K562 (cell line): Measurements from ENCODE around the gene LTN1. TPM values are rescaled to one million over a fixed set of nuclear protein-coding genes. Genes with fewer than 3 reads are reported as not detected.

ENCODE experiments used
- HIVEP1 ChIP-seq: fragments of 250-450 bp; sonication (Bioruptor Pico); IDR thresholded peaks from 2 replicates; pipeline ENCODE4 v1.4.0; 2020; ENCODE audit warnings: mild to moderate bottlenecking
- HLTF ChIP-seq: fragments of 450-650 bp; IDR thresholded peaks from 2 replicates; pipeline ENCODE4 v1.6.1; 2016
- HNRNPL ChIP-seq: fragments of 200-400 bp; formaldehyde crosslinking; IDR thresholded peaks from 2 replicates; pipeline ENCODE4 v1.6.1; 2017; ENCODE audit warnings: low read depth, mild to moderate bottlenecking, low read length
- LEF1 ChIP-seq: fragments of 450-650 bp; IDR thresholded peaks from 2 replicates; pipeline ENCODE4 v1.6.1; 2016; ENCODE audit warnings: mild to moderate bottlenecking
- MECOM ChIP-seq: fragments of 250-450 bp; sonication (Bioruptor Pico); IDR thresholded peaks from 2 replicates; pipeline ENCODE4 v1.8.0; 2022; ENCODE audit warnings: inconsistent platforms
- PHF21A ChIP-seq: fragments of 450-650 bp; IDR thresholded peaks from 2 replicates; pipeline ENCODE4 v1.6.1; 2017; ENCODE audit warnings: low read depth, borderline replicate concordance
- RFX7 ChIP-seq: fragments of 250-450 bp; sonication (Bioruptor Pico); IDR thresholded peaks from 2 replicates; pipeline ENCODE4 v1.5.1; 2021; ENCODE audit warnings: mild to moderate bottlenecking
- ZNF133 ChIP-seq: fragments of 250-450 bp; sonication (Bioruptor Pico); IDR thresholded peaks from 2 replicates; pipeline ENCODE4 v1.4.0; 2020; ENCODE audit warnings: mild to moderate bottlenecking
- polyA plus RNA-seq, 8 experiments: library from polyadenylated mRNA; depleted of rRNA in 4 of 8; stranded (reverse) in 5 of 8; unstranded in 3 of 8; fragments of >200 nt; fragmentation: Nextera tagmentation in 2 of 8; fragmentation: Illumina TruSeq in 1 of 8; extraction: Ambion mirVana in 2 of 8; extraction: Trizol in 1 of 8; gene quantifications; 2 replicates each; pipeline versions ENCODE4 v1.2.1 to v1.2.3, GENCODE V29; 2011 to 2014; ENCODE audit warnings: inconsistent platforms in 1 of 8, missing spikeins in 1 of 8
- total RNA-seq, 7 experiments: library from RNA; depleted of rRNA in 6 of 7; stranded (reverse); fragments of >200 nt in 6 of 7; fragmentation: Illumina TruSeq in 2 of 7; extraction: Trizol in 2 of 7; gene quantifications; 2 replicates each; pipeline versions ENCODE4 v1.2.1 to v1.2.3, GENCODE V29; 2011 to 2021; ENCODE audit warnings: low replicate concordance in 1 of 7
- TF ChIP-seq, protein P1 (sequence below): sonication (generic); formaldehyde crosslinking; IDR thresholded peaks from 2 replicates; pipeline ENCODE4 v1.8.1; 2023; ENCODE audit warnings: mild to moderate bottlenecking, missing genetic modification reagents
- TF ChIP-seq, protein P2 (sequence below): fragments of 450-650 bp; conservative IDR thresholded peaks from 2 replicates; pipeline ENCODE4 v1.6.1; 2016; ENCODE audit warnings: missing genetic modification characterization, low read depth, mild to moderate bottlenecking, control low read depth, missing compliant biosample characterization
- TF ChIP-seq, protein P3 (sequence below): fragments of 450-650 bp; IDR thresholded peaks from 2 replicates; pipeline ENCODE4 v1.6.1; 2016; ENCODE audit warnings: mild to moderate bottlenecking, moderate library complexity

Gene LTN1
- total and polyA plus RNA-seq, 9 of the 15 experiments (the other 6 are each of a cell fraction or from before 2014, with no cell fraction given) = 15.7 to 49.6 (median 28.7) TPM

DNA sequence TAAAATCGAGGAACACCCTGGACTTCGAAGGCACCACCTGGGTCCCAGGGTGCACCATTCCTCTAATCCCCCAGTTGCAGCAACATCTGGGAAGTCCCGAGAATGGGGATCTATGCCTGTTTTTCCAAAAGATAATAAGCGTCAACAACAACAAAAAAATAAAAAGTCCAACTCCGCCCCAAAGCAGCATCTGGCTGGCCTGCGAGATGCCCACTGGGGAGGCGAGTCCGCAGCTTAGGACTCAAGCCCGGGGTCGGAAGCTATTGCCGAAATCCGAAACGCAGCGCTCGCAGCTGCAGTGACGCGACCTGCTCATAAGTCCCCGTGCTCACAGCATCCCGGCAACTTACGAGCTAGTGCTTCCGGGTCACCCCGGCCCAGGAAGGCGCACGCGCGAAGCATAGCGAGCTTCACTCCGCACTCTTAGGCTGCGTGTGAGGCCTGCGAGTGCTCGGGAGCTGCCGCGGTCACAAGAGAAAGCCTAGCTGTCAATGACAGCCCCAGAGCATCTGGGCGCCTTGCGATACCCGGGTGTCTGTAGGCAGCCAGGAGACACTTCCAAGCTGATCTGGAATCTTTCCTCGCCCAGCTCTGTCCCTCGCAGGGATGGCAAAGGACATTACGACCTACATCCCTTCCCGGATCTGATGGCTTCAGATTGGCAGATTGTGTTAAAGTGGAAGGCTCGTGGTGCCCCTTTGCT, 9.9 kb upstream of the LTN1 start (continued):
- TF ChIP-seq, protein P1, sequence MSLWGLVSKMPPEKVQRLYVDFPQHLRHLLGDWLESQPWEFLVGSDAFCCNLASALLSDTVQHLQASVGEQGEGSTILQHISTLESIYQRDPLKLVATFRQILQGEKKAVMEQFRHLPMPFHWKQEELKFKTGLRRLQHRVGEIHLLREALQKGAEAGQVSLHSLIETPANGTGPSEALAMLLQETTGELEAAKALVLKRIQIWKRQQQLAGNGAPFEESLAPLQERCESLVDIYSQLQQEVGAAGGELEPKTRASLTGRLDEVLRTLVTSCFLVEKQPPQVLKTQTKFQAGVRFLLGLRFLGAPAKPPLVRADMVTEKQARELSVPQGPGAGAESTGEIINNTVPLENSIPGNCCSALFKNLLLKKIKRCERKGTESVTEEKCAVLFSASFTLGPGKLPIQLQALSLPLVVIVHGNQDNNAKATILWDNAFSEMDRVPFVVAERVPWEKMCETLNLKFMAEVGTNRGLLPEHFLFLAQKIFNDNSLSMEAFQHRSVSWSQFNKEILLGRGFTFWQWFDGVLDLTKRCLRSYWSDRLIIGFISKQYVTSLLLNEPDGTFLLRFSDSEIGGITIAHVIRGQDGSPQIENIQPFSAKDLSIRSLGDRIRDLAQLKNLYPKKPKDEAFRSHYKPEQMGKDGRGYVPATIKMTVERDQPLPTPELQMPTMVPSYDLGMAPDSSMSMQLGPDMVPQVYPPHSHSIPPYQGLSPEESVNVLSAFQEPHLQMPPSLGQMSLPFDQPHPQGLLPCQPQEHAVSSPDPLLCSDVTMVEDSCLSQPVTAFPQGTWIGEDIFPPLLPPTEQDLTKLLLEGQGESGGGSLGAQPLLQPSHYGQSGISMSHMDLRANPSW = 0 out of 2 replicates have a peak, but pooled peaks have one; percentile 57
- TF ChIP-seq PHF21A (no peak), MECOM (CRISPR knock-in tag) (no peak), HNRNPL (no peak), HIVEP1 (CRISPR knock-in tag) (no peak), HLTF (peak; percentile 67; the same call in 1 of the 2 replicates), RFX7 (CRISPR knock-in tag) (no peak), LEF1 (peak; percentile 56), ZNF133 (CRISPR knock-in tag) (no peak)
- TF ChIP-seq, protein P2, sequence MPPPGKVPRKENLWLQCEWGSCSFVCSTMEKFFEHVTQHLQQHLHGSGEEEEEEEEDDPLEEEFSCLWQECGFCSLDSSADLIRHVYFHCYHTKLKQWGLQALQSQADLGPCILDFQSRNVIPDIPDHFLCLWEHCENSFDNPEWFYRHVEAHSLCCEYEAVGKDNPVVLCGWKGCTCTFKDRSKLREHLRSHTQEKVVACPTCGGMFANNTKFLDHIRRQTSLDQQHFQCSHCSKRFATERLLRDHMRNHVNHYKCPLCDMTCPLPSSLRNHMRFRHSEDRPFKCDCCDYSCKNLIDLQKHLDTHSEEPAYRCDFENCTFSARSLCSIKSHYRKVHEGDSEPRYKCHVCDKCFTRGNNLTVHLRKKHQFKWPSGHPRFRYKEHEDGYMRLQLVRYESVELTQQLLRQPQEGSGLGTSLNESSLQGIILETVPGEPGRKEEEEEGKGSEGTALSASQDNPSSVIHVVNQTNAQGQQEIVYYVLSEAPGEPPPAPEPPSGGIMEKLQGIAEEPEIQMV (tag) = no peak
- TF ChIP-seq, protein P3, sequence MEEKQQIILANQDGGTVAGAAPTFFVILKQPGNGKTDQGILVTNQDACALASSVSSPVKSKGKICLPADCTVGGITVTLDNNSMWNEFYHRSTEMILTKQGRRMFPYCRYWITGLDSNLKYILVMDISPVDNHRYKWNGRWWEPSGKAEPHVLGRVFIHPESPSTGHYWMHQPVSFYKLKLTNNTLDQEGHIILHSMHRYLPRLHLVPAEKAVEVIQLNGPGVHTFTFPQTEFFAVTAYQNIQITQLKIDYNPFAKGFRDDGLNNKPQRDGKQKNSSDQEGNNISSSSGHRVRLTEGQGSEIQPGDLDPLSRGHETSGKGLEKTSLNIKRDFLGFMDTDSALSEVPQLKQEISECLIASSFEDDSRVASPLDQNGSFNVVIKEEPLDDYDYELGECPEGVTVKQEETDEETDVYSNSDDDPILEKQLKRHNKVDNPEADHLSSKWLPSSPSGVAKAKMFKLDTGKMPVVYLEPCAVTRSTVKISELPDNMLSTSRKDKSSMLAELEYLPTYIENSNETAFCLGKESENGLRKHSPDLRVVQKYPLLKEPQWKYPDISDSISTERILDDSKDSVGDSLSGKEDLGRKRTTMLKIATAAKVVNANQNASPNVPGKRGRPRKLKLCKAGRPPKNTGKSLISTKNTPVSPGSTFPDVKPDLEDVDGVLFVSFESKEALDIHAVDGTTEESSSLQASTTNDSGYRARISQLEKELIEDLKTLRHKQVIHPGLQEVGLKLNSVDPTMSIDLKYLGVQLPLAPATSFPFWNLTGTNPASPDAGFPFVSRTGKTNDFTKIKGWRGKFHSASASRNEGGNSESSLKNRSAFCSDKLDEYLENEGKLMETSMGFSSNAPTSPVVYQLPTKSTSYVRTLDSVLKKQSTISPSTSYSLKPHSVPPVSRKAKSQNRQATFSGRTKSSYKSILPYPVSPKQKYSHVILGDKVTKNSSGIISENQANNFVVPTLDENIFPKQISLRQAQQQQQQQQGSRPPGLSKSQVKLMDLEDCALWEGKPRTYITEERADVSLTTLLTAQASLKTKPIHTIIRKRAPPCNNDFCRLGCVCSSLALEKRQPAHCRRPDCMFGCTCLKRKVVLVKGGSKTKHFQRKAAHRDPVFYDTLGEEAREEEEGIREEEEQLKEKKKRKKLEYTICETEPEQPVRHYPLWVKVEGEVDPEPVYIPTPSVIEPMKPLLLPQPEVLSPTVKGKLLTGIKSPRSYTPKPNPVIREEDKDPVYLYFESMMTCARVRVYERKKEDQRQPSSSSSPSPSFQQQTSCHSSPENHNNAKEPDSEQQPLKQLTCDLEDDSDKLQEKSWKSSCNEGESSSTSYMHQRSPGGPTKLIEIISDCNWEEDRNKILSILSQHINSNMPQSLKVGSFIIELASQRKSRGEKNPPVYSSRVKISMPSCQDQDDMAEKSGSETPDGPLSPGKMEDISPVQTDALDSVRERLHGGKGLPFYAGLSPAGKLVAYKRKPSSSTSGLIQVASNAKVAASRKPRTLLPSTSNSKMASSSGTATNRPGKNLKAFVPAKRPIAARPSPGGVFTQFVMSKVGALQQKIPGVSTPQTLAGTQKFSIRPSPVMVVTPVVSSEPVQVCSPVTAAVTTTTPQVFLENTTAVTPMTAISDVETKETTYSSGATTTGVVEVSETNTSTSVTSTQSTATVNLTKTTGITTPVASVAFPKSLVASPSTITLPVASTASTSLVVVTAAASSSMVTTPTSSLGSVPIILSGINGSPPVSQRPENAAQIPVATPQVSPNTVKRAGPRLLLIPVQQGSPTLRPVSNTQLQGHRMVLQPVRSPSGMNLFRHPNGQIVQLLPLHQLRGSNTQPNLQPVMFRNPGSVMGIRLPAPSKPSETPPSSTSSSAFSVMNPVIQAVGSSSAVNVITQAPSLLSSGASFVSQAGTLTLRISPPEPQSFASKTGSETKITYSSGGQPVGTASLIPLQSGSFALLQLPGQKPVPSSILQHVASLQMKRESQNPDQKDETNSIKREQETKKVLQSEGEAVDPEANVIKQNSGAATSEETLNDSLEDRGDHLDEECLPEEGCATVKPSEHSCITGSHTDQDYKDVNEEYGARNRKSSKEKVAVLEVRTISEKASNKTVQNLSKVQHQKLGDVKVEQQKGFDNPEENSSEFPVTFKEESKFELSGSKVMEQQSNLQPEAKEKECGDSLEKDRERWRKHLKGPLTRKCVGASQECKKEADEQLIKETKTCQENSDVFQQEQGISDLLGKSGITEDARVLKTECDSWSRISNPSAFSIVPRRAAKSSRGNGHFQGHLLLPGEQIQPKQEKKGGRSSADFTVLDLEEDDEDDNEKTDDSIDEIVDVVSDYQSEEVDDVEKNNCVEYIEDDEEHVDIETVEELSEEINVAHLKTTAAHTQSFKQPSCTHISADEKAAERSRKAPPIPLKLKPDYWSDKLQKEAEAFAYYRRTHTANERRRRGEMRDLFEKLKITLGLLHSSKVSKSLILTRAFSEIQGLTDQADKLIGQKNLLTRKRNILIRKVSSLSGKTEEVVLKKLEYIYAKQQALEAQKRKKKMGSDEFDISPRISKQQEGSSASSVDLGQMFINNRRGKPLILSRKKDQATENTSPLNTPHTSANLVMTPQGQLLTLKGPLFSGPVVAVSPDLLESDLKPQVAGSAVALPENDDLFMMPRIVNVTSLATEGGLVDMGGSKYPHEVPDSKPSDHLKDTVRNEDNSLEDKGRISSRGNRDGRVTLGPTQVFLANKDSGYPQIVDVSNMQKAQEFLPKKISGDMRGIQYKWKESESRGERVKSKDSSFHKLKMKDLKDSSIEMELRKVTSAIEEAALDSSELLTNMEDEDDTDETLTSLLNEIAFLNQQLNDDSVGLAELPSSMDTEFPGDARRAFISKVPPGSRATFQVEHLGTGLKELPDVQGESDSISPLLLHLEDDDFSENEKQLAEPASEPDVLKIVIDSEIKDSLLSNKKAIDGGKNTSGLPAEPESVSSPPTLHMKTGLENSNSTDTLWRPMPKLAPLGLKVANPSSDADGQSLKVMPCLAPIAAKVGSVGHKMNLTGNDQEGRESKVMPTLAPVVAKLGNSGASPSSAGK = peak; percentile 97
